ENCODE results near the gene UBQLN1.

UBQLN1 gene

DNA sequence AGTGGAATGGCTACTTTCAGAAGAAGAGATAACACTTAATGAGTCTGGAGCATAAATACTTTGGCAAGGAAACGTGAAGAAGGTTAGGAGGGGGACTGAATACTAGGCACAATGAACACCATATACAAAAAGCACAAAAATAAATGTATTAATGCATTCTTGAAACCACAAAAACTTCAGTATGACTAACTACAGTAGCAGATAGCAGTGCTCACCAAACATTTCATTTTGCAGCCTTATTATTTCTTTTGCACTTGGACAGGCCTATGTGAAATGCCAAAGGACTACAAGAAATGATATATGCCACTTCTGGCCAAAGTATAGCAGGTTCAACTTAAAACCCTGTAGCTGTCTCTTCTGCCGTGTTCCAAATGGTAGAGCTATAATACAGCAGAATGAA, 26.3 kb downstream of the UBQLN1 start:
- no peak for DNase-seq

DNA sequence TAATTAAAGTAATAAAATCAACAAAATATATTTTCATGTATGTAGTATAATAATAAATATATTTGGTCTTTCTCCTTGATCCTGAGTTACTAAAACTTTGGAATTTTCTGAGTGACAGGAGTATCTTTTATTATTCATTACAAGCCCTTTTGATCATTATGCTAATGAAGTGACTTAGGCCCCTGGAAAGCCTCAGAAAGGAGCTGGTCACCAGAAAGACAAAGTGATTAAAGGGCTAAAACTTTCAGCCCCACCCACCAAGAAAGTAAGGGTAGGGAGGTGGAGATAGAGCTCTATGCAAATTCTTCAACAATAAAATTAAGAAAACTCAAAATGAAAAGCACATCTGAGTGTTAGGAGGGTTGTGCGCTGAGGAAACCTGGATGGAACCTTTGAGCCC, 27.5 kb downstream of the UBQLN1 start:
- no peak for DNase-seq

DNA sequence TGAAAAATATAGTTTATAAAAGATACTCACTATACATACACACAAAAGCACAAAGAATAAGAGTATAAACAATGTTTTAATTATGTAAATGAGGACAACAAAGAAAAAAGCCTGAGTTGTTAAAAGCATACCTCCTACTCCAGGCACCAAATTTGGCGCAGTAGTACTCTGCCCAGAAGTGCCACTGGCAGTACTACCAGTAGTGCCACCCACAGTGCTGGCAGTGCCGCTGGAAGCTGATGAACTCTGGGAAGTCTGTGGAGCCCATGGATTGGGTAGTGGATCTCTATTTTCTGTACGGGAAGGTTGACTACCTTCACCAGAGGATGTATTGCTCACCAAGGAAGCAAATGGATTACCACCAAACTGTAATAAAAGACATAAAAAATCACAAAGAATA, 30.2 kb downstream of the UBQLN1 start:
- no peak for DNase-seq

DNA sequence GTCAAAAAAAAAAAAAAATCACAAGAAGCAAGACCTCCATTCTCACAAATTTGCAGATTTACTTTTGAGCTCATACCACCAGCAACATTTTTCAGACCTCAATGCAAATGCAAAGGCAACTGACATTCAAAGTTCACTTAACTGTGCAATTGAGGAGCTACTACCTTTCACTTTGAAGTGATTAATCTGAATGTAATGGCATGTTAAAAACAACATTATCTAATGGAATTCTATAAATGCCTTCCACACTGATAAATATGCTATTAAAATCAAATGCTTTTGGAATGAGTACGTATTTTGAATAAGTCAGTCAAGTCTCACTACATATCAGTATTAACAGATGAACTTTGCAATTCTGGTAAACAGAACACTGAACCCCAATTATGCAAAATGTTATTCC, 32.3 kb downstream of the UBQLN1 start:
- DNase-seq, result no peak

DNA sequence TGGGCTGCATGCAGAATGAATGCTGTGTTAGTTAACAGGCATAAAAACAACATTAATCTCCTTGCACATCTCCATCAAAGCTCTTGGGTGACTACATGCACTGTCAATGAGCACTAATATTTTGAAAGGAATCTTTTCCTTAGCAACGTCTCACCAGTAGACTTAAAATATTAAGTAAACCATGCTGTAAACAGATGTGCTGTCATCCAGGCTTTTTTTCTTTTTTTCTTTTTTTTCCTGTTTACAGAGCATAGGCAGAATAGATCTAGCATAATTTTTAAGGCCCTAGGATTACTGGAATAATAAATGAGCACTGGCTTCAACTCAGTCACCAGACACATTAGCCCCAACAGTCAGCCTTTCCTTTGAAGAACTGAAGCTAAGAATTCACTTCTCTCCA, 36.3 kb downstream of the UBQLN1 start:
- no peak for DNase-seq

DNA sequence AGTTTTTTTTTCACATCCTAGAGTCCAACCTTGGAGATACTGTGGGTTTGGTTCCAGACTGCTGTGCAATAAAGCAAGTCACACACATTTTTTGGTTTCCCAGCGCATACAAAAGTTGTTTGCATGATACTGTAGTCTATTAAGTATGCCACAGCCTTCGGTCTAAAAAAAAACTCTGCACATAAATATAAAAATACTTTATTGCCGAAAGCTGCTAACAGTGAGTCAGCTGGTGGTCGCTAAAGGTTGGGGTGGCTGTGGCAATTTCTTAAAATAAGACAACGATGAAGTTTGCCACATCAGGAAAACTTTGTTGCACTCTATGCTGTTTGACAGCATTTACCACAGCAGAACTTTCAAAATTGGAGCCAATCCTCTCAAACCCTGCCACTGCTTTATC, 37.4 kb downstream of the UBQLN1 start:
- no peak for DNase-seq

DNA sequence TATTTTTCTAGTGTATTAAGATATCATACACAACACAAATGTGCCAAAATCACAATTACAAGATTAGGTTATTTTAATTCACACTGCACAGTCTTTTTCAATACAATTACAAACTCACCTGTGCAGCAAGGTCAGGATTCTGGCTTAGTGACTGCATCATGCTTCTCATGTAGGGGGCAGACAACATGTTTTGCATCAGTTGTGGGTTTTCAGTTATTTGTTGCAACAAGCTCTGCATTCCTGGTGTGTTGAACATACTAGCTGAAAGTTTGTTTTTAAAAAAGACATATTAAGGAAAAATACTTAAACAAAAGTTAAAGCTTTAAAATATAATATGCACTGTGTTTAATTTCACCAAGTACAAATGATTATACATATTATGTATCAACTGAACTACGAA, 38.7 kb downstream of the UBQLN1 start:
- DNase-seq, result no peak

DNA sequence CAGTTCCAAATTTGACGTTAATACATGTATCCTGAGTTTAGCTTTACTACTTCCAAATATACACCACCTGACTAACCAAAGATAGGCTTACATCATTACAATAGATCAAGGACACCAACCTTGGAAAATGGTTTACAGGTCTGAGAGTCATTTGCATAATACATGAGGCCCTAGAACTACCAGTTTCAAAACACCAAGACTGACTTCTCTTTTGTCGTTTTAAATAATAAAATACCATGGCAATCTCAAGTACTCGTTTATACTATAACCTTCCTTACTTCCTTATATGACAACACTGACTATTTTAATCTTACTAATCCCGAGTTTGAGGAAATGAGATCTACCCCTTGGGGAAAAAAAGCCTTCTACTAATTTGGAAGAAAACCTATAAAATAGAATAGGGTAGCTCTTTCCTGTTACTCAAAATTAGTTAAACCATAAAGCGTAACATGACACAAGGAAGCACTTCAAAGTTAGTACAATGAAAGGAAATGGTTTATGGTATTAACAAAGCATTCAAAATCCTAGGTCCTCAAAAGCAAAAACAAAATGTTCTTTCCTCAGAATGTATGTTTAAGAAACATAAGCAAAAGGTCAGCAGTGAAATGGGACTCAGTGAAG, 42.1 kb downstream of the UBQLN1 start:
- DNase-seq, result no peak

DNA sequence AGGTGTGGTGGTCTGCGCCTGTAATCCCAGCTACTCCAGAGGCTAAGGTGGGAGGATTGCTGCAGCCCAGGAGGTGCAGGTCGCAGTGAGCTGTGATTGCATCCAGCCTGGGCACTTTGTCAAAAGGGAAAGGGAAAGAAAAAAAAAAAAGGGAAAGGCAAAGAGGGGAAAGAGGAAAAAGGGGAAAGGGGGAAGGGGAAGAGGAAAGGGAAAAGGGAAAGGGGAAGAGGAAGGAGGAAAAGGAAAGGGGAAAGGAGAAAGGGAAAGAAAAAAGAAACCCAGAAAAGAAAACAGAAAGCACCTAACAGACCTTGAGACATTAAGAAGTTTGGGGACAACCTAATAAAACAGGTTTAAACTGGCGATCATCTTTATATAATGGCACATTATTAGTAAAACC, 44.8 kb downstream of the UBQLN1 start:
- DNase-seq, result no peak

DNA sequence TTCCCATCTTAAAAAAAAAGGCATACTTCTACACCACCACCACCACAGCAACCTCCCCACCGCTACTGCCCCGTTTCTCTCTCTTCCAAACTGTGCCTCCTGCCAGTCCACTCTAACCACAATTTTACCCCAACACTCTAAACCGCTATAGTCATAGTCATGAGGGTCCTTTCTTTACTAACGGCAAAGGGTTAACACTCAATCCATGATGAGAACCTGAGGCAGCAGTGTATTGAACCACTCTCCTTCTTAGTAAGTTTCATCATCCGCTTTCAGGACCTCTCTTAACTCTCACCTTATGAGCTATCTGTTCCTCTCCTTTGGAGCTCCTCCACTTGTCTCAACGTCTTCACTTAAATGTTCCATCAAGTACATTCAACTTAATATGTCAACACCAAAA, 50.8 kb downstream of the UBQLN1 start:
- no peak for DNase-seq

DNA sequence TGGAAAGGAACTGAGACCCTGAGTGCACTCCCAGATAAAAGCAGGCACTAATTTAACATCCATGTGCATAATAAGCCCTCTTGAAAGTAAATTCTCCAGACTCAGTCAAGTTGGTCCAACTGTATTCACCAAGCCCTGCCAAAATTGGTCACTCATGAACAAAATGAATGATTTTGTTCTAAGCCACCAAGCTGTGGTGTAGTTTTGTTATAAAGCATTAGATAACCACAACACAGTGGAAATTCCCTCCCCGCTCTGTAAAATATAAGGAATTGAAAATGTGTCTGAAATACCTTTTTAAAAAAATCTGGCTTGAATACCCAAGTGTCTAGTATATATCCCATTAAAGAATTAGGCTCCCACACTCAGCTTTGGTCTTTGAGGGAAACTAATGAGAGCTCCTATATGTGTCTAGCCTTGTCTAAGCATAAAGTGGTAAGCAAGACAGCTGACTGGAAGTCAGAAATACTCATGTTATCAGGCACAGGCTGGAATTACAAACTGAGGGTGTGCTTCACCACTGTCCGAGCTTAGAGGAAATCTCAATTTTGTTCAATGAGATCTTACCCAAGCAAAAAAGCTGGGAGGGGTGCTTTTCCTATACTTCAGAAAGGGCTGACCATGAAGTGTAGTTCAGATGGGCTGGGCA, 51.6 kb downstream of the UBQLN1 start:
- no peak for DNase-seq

DNA sequence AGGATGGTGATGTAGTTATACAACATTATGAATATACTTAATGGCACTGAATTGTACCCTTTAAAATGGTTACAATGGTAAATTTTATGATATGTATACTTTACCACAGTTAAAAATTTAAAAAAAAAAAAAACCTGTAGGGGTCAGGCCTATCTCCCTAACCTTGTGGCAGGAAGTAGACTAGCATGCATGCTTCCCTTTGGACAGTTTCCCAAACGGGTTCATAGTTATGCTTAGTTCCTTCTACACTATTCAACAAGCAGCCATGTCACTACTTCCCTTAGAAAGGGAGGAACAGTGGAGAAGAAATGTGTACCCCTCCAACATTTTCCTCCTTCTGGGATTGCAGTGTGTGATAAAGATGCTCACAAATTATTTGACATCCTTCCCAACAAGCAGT, 52.3 kb downstream of the UBQLN1 start:
- no peak for DNase-seq

DNA sequence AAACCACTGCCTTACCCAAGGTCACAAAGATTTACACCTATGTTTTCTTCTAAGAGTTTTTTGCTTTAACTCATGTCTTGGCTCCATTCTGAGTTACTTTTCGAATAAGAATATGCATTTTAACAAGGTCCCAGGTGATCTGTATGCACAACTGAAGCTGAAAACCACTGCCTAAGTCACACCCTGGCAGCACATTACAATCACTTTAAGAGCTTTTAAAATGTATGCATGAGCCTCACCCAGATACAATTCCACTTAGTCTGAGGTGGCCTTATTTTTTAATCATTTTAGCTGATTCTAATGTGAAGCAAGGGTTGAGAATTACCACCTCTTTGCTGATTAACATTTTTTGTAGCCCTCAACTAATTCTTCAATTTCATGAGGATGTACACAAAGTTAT, 55.3 kb downstream of the UBQLN1 start:
- DNase-seq, result no peak

DNA sequence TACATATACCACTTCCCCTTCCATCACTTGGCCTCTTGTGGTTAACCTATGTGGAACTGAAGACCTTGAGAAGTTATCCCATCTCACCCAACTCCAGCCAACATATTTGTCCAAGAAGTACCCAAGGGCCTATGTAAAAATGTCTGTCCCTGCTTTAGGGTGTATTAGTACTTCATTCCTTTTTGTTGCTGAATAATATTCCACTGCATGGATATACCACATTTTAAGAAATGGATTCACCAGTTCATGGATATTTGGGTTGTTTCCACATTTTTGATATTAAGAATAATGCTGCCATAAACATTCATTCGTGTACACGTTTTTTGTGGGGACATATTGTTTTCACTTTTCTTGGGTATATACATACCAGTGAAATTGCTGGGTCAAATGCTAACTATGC, 56.2 kb downstream of the UBQLN1 start:
- no peak for DNase-seq

DNA sequence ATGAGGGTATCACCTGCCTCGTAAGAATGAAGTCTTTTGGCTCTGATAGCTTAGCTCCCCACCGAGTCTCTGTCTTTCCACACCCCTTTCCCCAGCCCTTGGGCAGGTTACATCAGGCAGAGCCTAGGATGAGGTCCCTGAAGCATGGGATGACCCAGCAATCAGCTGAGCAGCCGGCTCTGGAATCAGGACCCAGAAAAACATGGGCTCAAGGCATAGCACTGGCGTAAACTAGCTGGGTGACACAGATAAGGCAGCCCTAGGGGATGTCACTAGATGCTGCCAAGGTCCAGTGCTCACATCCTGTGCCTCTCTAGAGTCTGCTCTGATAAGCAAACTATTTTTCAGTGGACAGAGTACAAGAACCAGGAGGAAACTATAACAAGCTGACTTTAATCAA, 58.2 kb downstream of the UBQLN1 start:
- DNase-seq, result no peak

DNA sequence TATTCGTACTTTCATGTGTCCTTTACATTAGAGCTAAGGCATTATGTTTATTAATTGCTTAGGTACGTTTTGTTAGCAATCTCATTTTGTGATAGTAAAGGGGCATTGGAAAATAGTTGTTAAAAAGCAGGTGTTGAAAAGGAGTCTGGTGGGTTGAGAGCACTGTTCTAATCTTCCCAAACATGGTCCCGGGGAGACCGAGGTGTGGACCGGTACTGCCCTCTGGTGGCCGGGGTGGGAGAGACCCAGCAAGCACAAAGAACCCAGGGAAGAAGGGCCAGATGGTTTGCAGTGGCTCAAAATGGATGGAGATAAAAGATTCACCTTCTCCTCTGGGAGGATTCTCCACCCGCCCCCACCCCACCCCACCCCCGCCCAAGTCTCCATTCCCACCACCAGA, 58.7 kb downstream of the UBQLN1 start:
- DNase-seq, result no peak

DNA sequence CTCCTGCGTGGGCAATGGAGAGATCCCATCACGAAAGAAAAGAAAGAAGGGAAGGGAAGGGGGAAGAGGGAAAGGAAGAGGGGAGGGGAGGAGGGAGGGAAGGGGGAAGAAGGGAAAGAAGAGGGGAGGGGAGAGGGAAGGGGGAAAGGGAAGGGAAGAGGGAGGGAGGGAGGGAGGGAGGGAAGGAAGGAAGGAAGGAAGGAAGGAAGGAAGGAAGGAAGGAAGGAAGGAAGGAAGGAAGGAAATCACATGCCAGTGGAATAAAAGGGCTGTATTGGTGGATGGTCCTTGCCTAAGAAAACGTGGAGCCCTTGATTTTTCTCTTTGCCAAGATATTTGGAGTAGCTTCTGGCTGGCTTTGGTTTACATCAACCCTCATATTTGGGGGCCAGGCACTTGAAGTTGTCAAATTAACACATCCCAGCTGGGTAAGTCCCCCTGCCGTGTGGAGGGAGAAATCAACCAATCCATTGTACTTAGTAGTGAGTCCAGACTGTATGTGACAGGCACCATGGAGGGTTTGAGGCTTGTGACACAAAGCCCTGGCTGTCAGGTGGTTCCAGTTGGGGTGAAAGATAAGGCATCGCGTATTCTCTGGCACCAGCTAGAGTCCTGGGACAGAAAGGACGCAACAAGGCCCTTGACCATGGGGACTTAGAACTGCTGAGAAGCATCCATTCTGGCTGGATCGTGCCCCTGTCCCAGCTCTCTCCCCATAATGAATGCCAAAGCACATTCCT, 61.1 kb downstream of the UBQLN1 start:
- no peak for DNase-seq

DNA sequence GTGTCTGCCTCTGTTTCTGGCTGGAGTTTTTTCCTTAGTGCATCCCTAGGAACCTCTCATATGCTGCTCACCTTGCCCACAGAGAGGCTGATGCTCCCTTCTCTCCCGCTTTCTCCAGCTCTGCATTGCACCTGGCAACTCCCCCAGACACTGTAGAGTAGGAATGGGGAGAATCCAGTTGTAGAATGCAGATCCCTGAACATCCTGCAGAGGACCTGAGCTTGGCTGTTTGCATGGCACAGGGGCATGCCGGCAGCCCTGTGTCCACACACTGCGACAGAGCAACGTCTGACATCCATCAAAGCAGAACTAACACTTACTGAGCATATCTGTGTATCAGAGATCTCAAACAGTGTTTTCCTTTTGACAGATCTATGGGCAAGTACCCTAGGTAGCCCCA, 65.0 kb downstream of the UBQLN1 start:
- no peak for DNase-seq

DNA sequence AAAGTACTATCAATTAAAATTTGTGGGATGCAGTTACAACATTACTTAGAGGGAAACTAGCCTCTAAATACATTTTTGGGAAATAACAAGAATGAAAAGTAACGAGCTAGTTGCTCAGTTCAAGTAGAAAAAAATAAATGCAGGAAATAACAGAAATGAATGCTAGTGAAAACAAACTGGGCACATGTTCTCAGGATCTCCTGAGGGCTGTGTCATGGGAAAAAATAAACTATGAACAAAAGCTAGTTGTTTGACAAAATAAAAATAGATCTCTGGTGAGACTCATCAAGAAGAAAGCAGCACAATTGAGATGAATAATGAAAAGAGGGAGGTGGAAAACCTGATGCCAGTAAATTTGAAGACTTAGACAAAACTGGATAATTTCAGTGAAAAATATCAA, 68.5 kb downstream of the UBQLN1 start:
- no peak for DNase-seq

DNA sequence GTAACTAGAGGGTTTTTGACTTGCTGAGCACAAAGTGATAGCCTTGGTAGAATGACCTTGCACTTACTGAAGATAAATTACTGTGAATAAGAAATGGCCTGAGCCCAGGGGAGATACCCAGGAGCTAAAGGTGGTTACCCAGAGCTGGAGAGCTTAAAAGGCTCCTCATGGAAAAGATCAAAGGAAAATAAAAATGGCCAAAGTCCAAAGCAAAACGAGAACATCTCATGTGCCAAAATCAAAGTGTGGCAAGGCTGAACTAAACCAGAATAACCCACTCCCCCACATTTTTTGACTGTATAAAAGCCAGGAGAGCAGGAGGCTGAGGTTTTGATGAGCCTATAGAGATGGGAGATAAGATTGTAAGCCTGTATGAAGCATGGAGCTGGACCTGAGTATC, 70.4 kb downstream of the UBQLN1 start:
- no peak for DNase-seq

DNA sequence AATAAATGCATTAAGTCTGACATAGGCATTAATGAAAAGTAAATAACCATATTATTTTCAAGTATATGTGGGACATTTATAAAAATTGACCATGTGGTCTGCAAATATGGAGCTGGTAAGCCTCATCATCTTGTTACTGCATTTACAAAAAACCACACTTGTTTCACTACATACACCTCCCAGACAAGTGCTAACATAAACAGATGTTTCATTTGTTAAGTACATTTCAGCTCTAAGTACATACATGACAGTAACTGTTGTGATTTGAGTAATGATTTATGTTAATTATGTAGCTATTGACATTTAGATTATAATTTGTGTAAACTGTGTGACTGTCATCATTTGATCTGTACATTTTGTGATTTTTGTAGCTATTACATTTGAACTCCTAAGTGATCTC, 70.9 kb downstream of the UBQLN1 start:
- DNase-seq, result no peak

DNA sequence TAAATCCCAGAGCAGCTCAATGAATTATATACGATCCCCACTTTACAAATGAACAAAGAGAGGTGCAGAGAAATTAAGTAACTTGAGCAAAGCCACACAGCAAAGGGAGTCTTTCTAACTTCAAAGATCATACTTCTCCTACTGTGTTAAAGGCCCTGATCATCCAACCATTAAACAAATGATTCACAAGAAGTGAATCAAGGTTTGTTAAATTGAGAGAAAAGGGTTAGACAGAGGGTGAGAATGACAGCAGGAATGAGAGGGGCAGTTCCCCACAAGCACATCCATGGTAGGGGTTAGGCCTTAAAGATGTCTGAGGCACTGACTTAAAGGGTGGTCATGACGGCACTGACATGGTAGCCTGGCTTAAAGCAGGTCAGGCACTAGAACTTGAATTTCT, 74.1 kb downstream of the UBQLN1 start:
- no peak for DNase-seq

DNA sequence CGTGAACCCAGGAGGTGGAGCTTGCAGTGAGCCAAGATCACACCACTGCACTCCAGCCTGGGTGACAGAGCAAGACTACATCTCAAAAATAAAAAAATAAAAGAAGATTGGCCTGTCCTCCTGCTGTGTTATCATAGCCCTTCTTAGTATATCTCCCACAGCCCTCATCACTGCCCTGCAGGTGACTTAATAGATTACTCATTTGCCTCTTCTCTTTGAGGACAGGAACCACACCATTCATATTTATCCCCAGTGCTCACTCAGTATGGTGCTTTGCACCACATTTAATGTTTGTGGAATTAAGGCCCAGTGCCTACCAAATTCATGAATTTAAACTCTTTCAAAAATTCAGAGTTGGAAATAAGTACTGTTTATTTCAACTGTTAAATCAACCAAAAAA, 74.5 kb downstream of the UBQLN1 start:
- no peak for DNase-seq

DNA sequence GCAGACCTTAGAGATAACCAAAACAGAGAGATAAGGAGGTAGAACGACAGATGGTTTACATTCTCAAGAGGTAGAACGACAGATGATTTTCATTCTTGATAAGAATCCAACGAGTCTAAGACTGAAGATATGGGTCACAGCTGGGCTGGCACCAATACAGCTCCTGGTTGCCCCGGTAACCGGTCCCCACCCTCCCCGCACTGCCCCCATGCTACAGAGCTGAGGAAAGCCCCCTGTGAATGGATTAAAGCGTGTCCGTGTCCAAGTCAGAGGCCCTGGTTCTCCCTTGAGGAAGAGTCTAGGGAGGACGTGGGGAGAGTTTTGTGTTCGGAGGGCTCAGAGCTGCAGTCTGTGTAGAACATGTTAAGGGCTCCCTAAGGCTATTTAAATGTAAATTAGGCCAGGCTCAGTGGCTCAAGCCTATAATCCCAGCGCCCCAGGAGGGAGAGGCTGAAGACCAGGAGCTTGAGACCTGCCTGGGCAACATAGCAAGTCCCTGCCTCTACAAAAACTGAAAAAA, 76.8 kb downstream of the UBQLN1 start:
- no peak for DNase-seq
